H7 (cell line): ENCODE measurements around the gene MEDAG. TPM values are rescaled to one million over a fixed set of nuclear protein-coding genes. Genes with fewer than 3 reads are reported as not detected.

Experiments
- DNase-seq: peaks from one replicate; pipeline ENCODE4 v3.0.0; 2012
- H3K27me3 ChIP-seq: 2 replicates; pipeline ENCODE4 v1.6.0; 2011; ENCODE audit warnings: mild to moderate bottlenecking, low read length; ENCODE audit not compliant: control insufficient read depth, insufficient read depth
- H3K36me3 ChIP-seq: replicated peaks from 2 replicates; pipeline ENCODE4 v1.5.1; 2011; ENCODE audit warnings: low read length; ENCODE audit not compliant: control insufficient read depth, insufficient read depth
- H3K4me3 ChIP-seq: 2 replicates; pipeline ENCODE4 v1.5.1; 2011; ENCODE audit warnings: low read depth, mild to moderate bottlenecking, control low read depth, low read length, moderate library complexity; ENCODE audit not compliant: insufficient read depth
- total RNA-seq: library from RNA; depleted of rRNA; stranded (reverse); fragments of >200 nt; shearing (Covaris generic); gene quantifications from 2 replicates; pipeline ENCODE4 v1.2.3, GENCODE V29; 2014

Gene MEDAG
- total RNA-seq, 1 experiment from 2014 or later, result 1.9 TPM

DNA sequence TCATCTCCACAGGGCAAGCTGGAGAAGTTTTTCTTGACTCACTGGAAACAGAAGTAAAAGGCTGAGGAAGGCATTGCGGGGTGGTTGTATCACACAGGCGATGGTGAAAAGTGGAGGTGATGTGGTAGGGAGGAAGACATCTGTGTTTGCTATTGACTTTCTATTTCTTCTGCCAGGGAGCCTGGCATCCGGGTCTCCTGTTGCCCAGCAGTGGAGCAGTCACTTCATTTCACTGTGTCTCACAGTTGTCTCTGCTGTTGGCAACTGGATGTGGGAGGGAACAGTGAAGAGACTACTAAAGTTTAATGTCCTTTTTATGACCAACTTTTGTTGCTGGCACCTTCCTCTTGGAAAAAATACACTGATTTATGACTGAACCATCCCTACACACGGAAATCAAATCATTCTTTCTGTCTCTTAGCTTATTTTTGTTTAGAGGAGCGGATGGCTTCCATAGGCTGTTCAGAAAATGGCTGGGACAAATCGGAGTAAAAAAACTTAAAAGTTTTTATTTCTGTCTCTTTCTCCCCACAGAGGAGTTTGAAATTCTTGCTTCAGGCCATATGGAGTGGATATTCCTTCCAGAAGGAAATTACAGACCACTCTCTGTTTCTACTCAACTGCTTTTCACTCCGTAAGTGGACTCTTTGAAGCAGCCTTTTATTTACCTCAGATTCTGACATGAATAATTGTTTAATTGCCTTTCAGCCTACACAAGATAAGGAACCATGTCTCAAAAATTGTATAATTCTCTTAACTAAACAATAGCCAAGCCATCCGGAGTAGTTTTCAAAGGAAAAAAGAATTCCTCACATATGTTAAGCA, 23.8 kb upstream of the MEDAG start:
- H3K36me3 ChIP-seq, result no peaks in the 10 kb centered on the region; the same call in 1 of the 2 replicates
- no peak for DNase-seq

DNA sequence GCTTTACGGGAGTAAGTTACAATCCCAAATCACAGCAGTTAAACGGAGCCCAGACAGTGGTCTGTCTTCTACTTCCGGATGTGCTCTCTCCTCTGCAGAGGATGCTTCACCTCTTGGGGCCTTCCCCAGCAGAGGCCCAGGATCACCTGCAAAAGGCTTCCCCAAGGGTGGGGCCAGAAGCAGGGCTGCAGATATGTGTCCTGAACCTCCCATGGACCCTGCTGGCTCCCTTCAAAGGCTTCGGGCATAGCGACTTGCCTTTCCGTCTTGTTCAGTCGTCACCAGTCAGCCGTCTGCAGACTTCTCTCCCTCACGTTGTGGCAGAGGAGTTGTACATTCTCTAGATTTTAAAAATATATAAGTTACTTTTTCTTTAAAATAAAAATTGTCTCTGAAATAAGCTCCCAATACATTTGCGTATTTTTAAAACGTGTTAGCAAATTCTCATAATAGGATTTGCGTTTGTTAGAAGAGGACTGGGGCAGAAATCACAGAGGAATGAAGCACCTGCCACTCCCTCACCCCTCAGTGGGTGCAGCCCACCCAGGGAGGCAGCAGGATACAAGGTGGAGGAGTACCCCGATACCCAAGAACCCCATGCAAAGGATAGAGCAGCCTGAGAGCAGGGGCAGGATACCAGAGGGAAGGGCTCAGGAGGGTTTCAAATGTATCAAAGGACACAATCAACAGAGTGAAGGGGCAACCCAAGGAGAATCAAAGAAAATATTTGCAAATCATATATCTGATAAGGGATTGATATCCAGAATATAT, 22.9 kb upstream of the MEDAG start:
- no peak overlapping the region for H3K4me3 ChIP-seq
- DNase-seq, result no peak
- H3K36me3 ChIP-seq, result no peaks in the 10 kb centered on the region; the same call in 1 of the 2 replicates
- no peaks in the 10 kb centered on the region for H3K27me3 ChIP-seq

More for the DNA sequence above, 23.8 kb upstream of the MEDAG start:
- Histone ChIP-seq H3K27me3 (no peaks in the 10 kb centered on the region), H3K4me3 (no peak overlapping the region)

DNA sequence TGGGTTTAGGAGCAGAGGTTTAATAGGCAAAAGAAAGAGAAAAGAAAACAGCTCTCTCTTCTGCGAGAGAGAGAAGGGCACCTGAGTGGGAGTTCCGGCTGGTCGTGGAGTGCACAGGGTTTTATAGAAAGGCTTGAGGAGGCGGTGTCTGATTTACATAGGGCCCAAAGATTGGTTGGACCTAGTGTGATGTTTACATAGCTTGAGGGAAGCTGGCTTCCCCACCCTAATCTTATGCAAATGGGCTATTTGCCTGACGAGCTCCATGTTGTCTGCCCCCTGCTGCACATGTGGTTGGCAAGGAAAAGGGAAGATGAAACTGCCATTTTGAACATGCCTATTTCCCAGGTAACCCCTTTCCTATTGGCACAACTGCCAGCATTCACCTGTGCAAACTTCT, 21.5 kb upstream of the MEDAG start:
- Histone ChIP-seq H3K4me3 (no peak overlapping the region), H3K36me3 (no peaks in the 10 kb centered on the region; the same call in 1 of the 2 replicates), H3K27me3 (no peaks in the 10 kb centered on the region)
- no peak for DNase-seq

DNA sequence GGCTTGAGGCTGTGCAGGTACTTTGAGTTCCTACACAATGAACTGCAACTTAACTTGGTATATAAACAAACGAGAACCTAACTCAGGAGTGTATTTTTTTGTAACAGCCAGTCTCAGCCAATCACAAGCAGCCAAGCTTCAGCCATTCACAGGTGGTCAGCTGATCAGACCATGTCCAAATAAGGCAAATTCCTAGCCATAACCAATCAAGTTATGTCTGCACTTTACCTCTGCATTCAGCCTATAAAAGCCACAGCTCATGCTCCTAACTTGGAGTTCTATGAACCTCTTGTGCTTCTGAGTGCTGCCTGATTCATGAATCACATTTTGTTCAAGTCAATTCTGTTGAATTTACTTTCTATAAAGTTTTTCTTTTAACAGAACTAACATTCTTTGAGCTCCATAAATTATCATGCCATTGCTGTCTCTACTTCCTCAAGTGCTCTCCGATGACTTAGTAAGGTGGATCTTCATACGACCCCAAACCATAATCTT, 16.8 kb upstream of the MEDAG start:
- no peak for DNase-seq
- Histone ChIP-seq H3K27me3 (no peaks in the 10 kb centered on the region), H3K36me3 (no peaks in the 10 kb centered on the region), H3K4me3 (no peak overlapping the region)

DNA sequence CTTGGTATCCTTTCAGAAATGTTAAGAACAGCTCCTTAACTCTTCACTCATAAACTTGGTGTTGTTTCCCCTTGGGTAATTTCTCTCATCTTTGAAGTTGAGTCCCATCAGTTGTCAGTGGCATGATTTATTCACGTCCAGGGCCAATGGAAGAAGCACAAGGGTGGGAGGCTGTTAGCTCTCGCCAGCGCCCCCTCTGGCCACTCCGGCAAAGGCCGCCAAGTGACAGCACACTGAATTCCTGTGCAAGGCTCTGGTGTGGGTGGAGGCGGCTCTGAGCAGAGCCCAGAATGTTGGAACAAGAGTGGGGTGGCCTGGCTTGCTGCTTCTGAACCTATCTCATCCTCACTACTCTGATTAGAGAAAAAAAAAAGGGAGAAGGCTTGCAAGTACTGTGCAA, 13.1 kb upstream of the MEDAG start:
- no peaks in the 10 kb centered on the region for H3K36me3 ChIP-seq
- no peaks in the 10 kb centered on the region for H3K27me3 ChIP-seq
- DNase-seq, result peak; percentile 71
- no peak overlapping the region for H3K4me3 ChIP-seq

DNA sequence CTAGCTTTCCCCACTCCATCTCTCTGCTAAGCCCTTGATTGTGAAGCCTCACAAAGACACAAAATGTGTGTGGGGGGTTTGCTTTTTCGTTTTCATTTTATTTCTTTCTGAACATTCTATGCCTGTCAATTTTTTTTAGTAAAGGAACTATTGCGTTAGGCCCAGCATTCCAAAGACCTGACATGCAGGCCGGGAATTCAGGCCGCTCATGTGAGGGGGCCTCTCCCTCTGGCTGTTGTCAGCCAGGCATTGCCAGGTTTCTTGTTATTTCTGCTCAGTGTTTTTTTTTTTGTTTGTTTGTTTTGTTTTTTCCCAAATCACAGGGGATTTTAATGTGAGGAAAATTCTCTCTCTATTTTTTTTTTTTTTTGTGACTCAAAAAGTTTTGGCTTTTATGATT, 10.3 kb upstream of the MEDAG start:
- no peak for DNase-seq

DNA sequence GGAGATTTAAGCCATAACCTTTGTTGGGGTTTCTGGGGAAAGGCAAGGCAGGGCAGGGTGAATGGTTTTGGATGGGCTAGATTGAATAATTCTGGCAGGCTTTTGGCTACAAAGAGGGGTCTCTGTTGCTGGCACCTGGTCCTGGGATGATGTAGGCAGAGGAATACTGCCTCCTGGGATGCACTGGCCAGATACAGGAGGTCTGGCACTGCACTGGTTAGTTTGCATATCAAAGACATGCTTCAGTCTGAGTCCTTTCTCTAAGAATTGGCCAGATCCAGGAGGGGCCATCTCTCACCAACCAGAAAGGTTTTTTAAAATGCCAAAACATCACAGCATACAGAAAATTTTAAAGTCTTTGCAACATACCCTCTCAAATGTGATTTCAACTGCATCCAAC, 8.0 kb upstream of the MEDAG start:
- Histone ChIP-seq H3K4me3 (no peak overlapping the region), H3K36me3 (no peaks in the 10 kb centered on the region), H3K27me3 (no peaks in the 10 kb centered on the region)
- DNase-seq, result peak; percentile 42

More for the DNA sequence above, 10.3 kb upstream of the MEDAG start:
- Histone ChIP-seq H3K36me3 (no peaks in the 10 kb centered on the region), H3K4me3 (no peak overlapping the region), H3K27me3 (no peaks in the 10 kb centered on the region)

DNA sequence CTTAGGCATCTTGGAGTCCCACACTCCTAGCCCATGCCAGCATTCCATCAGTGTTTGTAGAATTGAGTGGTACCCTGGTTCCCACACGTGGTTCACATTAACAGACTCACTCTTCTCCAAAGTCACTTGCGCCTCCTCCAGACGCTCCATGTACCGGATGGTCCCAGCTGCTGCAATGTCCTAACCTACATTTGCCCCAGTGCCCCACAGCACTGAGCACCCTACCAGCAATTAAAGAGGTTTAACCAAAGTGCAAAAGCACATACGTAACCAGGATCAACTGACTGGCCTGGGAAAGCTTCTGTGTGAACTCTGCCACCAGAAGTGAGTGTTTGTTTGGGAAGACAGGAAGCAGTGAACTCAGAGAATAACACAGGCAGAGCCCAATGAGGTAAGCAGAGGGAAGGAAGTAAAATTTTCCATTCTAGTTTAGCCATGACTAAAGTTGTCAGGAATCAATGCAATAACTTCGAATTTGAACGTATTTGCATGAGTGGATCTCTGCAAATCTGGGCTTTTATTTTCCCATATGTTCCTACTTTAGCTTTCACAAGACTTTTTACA, 7.3 kb upstream of the MEDAG start:
- no peaks in the 10 kb centered on the region; the same call in 1 of the 2 replicates for H3K27me3 ChIP-seq
- no peaks in the 10 kb centered on the region for H3K36me3 ChIP-seq
- no peak overlapping the region for H3K4me3 ChIP-seq
- no peak for DNase-seq

DNA sequence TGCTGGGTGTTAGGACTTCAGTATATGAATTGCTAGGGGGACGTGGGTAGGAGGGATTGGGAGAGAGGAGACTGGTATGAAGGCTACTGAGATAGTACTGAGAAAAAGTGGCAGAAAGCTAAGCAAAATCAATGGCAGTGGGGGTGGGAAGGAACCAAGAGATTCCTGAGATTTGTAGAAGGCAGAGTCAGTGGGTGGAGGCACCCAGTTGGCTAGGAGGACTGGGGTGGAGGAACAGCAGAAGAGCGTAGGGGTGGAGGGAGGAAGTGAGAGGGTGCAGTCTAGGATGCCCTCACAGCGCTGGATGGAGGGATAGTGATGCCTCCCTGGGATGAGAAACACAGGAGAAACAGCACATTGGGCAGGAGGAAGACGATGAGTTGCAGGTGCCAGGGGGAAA, 5.6 kb upstream of the MEDAG start:
- no peak for DNase-seq

DNA sequence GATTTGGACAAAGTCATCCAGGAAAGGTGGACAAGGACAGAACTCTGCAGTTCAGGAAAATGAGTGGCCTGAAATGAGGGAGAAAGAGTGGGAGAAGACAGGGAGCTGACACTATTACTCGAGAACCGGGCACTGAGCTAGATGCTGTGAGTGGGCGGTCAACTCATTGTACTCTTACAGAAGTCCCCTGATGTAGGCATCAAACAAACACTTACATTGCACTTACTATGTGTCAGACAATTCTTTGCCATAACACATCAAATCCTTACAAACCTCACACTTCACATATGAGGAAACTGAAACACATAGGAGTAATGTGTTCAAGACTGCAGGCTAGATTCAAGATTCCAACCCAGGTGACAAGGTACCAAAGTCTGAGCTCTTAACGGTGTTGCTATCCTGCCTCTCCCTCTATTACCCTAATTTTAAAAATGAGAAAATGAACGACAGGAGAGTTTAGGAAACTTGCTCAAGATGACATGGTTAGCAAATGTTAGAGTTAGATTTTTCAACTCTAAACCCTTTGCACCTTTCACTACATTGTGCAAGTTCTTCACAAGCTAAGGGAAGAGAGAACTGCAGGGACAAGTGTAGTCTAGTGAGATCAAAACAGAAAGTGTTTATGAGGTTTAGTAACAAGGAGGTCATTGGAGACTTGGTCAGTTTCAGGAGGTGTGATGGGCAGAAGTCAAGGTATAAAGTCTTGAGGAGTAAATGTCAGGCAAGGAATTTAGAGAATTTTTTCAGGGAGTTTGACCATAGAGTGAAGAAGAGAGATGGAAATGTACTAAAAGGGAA, 4.9 kb upstream of the MEDAG start:
- H3K27me3 ChIP-seq, result peaks cover 9% of the 10 kb centered on the region
- no peak for DNase-seq
- H3K4me3 ChIP-seq, result no peak overlapping the region
- H3K36me3 ChIP-seq, result no peaks in the 10 kb centered on the region

More for the DNA sequence above, 5.6 kb upstream of the MEDAG start:
- Histone ChIP-seq H3K27me3 (peaks cover 2% of the 10 kb centered on the region), H3K4me3 (no peak overlapping the region), H3K36me3 (no peaks in the 10 kb centered on the region)

DNA sequence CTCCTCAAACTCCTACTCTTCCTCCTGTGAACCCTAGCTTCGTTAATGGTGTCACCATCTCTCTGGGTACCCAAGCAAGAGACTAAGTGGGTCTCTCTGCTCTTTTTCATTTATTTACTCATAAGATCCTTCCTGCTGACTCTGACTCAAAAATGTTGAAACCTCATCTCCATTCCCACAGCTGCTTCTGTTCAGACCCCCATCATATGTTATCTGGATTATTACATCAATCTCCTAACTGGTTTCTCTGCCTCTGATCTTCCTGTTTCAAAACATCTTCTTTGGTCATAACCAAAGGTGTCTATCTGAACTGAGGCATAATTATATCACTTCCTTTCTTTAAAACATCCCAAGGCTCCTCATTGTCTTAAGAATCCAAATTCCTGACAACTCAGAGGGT, 2.0 kb upstream of the MEDAG start:
- no peak overlapping the region for H3K4me3 ChIP-seq
- peaks cover 27% of the 10 kb centered on the region for H3K27me3 ChIP-seq
- no peak for DNase-seq
- H3K36me3 ChIP-seq, result no peaks in the 10 kb centered on the region

DNA sequence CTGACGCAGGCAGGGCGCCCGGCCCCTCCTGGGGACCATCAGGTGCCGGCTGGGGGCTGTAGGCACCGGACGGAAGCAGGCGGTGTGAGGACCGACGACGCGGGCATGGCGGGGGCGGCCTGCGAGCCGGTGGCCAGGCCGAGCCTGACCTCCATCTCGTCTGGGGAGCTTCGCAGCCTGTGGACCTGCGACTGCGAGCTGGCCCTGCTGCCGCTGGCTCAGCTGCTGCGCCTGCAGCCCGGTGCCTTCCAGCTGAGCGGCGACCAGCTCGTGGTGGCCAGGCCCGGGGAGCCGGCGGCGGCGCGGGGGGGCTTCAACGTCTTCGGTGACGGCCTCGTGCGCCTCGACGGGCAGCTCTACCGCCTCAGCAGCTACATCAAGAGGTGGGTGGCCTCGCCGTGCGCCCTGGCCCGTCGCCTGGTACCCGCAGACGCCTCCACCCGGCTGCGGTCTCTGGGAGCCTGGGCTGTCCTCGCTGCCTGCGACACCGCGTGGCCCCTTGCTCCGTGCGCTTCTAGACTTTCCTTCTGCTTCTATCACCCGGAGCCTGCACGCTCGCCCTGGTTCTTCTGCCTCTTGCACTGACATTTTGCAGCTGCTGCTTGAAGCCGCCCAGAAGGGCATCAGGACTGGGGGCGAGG, 460 bp downstream of the MEDAG start:
- peak; percentile 77 for DNase-seq
- Histone ChIP-seq H3K4me3 (peak overlapping the region; percentile 27), H3K36me3 (no peaks in the 10 kb centered on the region), H3K27me3 (peaks cover 27% of the 10 kb centered on the region)

DNA sequence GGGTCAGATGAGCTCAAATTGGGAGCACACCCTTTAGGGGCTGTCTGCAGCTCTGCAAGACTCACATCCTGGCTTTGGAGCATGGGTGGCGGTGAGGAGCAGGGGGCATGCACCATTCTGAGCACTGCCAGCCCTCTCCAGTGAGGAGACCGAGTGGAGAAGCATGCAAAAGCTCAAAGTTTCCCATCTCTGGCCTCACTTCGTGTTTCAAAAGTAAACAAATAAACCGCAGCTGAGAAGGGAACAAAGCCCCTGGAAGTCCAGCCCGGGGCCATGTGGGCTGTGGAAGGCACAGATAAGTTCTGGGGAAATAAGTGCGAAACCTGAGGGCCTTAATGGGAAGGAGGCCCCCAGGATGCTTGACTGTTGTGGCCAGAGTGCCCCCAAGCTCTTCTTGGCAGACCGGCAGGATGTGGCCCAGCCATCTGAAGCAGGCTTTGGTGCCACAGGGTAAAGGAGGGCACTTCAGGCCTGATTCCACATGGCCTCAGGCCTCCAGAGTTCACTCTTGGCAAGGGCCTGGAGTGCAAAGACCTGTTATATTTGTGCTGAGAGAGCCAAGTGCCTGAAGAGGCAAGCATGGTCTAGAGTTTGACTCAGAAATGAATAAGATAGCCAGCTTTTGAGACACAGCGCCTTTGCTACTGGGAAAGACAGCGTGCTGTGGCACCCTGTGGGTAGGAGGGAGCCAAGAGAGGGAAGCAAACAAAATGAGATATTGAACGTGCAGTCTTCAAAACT, 1.2 kb downstream of the MEDAG start:
- no peak overlapping the region for H3K4me3 ChIP-seq
- no peak for DNase-seq
- H3K36me3 ChIP-seq, result no peaks in the 10 kb centered on the region
- H3K27me3 ChIP-seq, result peaks cover 27% of the 10 kb centered on the region
